GM13976 (cell line): ENCODE measurements around the gene IRGQ.

ENCODE experiments used
- DNase-seq: peaks from one replicate; pipeline ENCODE4 v3.0.0; 2012; ENCODE audit warnings: low spot score
- in situ Hi-C: fragments of 300-500 bp; cut with MboI; formaldehyde crosslinking; loops from one replicate; pipeline ENCODE4 v1.12.0; 2022; ENCODE audit warnings: low sequenced_read_pairs, mixed read lengths, inconsistent platforms; ENCODE audit not compliant: unreplicated experiment
- TF ChIP-seq, protein P1 (sequence below): IDR thresholded peaks from 2 replicates; pipeline ENCODE4 v1.5.1; 2012; ENCODE audit warnings: borderline replicate concordance, mild to moderate bottlenecking; ENCODE audit not compliant: insufficient read depth; ENCODE audit errors: extremely low read depth, missing control alignments, control extremely low read depth

The IRGQ gene

GRCh38 chr19:43598445-43599240 lies 2.7 kb upstream of the IRGQ start:
- in situ Hi-C loops = no loop called here
- no peak for DNase-seq
- TF ChIP-seq, protein P1, sequence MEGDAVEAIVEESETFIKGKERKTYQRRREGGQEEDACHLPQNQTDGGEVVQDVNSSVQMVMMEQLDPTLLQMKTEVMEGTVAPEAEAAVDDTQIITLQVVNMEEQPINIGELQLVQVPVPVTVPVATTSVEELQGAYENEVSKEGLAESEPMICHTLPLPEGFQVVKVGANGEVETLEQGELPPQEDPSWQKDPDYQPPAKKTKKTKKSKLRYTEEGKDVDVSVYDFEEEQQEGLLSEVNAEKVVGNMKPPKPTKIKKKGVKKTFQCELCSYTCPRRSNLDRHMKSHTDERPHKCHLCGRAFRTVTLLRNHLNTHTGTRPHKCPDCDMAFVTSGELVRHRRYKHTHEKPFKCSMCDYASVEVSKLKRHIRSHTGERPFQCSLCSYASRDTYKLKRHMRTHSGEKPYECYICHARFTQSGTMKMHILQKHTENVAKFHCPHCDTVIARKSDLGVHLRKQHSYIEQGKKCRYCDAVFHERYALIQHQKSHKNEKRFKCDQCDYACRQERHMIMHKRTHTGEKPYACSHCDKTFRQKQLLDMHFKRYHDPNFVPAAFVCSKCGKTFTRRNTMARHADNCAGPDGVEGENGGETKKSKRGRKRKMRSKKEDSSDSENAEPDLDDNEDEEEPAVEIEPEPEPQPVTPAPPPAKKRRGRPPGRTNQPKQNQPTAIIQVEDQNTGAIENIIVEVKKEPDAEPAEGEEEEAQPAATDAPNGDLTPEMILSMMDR = no peak

GRCh38 chr19:43597876-43598275 lies 1.9 kb upstream of the IRGQ start:
- DNase-seq = no peak
- in situ Hi-C loops = no loop called here
- TF ChIP-seq, protein P1 = no peak

- in situ Hi-C loops = no loop called here
- no peak for DNase-seq
- TF ChIP-seq, protein P1 = no peak
These were observed 1.0 kb upstream of the IRGQ start for GRCh38 chr19:43596842-43597461.

GRCh38 chr19:43595605-43595998 lies 332 bp downstream of the IRGQ start:
- TF ChIP-seq, protein P1 = no peak
- DNase-seq = no peak
- in situ Hi-C loops = no loop called here

DNA sequence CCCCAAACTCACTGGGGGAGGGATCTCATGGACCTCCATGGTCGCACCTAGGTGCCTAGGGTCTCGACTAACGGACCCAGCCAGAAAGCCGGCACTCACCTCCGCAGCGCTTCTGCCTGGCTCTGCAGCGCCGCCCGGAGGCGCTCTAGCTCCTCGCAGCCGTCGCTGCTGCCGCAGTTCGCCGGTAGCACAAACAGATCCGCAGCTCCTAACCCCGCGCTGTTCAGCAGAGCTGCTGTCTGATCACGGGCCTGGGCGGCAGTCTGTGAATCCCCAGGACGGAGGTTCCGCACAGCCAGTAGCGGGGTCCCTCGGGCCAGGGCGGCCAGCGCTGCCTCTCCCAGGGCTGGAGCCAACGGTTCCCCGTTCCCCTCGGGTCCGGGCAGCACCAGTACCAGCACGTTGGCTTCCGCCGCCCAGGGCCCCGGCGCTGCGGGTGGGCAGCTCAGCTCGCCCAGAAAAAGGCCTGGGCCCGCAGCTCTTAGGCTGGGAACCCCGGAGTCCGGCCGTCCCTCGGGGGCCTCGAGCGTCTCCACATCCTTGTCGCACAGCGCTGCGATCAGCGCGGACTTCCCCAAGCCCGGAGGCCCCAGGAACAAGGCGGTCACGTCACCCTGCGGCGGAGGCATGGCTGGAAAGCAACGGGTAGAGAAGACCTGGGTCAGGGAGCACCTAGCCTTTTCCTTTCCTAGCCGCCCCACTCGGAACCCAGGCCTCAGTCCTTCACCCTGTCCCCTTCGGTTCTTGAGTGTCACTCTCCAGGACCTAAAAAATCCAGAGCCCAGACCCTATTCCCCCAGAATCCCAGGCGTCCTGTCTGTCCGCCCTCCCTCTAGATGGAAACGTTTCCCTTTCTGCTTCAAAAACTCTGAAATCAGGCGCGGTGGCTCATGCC lies 977 bp downstream of the IRGQ start:
- in situ Hi-C loops = no loop called here
- DNase-seq = peak; percentile 77
- TF ChIP-seq, protein P1 = peak; percentile 92

GRCh38 chr19:43594081-43594697 lies 1.7 kb downstream of the IRGQ start:
- in situ Hi-C loops = no loop called here
- TF ChIP-seq, protein P1 = no peak
- no peak for DNase-seq
